CD4-positive, alpha-beta T cell (primary cell): ENCODE results near the gene PRMT2. TPM values are rescaled to one million over a fixed set of nuclear protein-coding genes. Genes with fewer than 3 reads are reported as not detected.

ENCODE experiments used
- ATAC-seq: fragments of 200-7000 bp; cut with Tn5 transposase; one replicate; pipeline ENCODE4 v1.10.0; 2022; ENCODE audit warnings: mild to moderate bottlenecking; ENCODE audit not compliant: poor library complexity
- CTCF ChIA-PET: fragments of 350-600 bp; sonication (Branson Sonifier 250); formaldehyde crosslinking; loops from one replicate; lab custom pipeline; 2021; ENCODE audit warnings: antibody characterized with exemption, inconsistent platforms; lab: Charles Lee
- POLR2A ChIA-PET: fragments of 350-600 bp; sonication (Branson Sonifier 250); formaldehyde crosslinking; loops from one replicate; lab custom pipeline; 2021; ENCODE audit warnings: antibody characterized with exemption, inconsistent platforms; lab: Charles Lee
- DNase-seq, 14 experiments: peaks; one replicate each; pipeline ENCODE4 v3.0.0-alpha.2; 2013 to 2020; ENCODE audit warnings: mixed read lengths in 2 of 14
- H3K27ac ChIP-seq, 2 donors: one replicate each; pipeline versions ENCODE4 v1.5.1 to v1.7.0; 2013; ENCODE audit warnings: low read length in 2 of 2, low read depth in 1 of 2, mild to moderate bottlenecking in 1 of 2
- H3K27me3 ChIP-seq, 2 experiments: 1 replicate in 1 of 2; 2 replicates in 1 of 2; pipeline versions ENCODE4 v1.6.1 to v1.7.0; 2013; ENCODE audit warnings: low read length in 2 of 2, control low read depth in 1 of 2, mild to moderate bottlenecking in 1 of 2, moderate library complexity in 1 of 2; ENCODE audit not compliant: insufficient read depth in 2 of 2, control insufficient read depth in 1 of 2
- H3K36me3 ChIP-seq: one replicate; pipeline ENCODE4 v1.6.1; 2013; ENCODE audit warnings: low read length, control low read depth; ENCODE audit not compliant: insufficient read depth
- H3K4me1 ChIP-seq: one replicate; pipeline ENCODE4 v1.6.1; 2013; ENCODE audit warnings: low read length, control low read depth; ENCODE audit not compliant: insufficient read depth
- H3K4me3 ChIP-seq: one replicate; pipeline ENCODE4 v1.5.1; 2013; ENCODE audit warnings: mild to moderate bottlenecking, low read length, moderate library complexity
- H3K9me3 ChIP-seq, 2 experiments: 1 replicate in 1 of 2; 2 replicates in 1 of 2; pipeline versions ENCODE4 v1.6.1 to v1.7.0; 2013; ENCODE audit warnings: low read length in 2 of 2, mild to moderate bottlenecking in 2 of 2, control low read depth in 1 of 2, moderate library complexity in 1 of 2; ENCODE audit not compliant: control insufficient read depth in 1 of 2, insufficient read depth in 1 of 2
- H3K27ac Mint-ChIP-seq: one replicate; pipeline ENCODE4 v1.8.0; 2020; ENCODE audit warnings: mixed read lengths
- H3K27me3 Mint-ChIP-seq: one replicate; pipeline ENCODE4 v1.8.0; 2021; ENCODE audit warnings: mixed read lengths
- H3K36me3 Mint-ChIP-seq: one replicate; pipeline ENCODE4 v1.8.0; 2021; ENCODE audit warnings: low read depth, mixed read lengths
- H3K4me1 Mint-ChIP-seq: one replicate; pipeline ENCODE4 v1.8.0; 2021; ENCODE audit warnings: low read depth, mixed read lengths
- H3K4me3 Mint-ChIP-seq: one replicate; pipeline ENCODE4 v1.8.0; 2020; ENCODE audit warnings: mild to moderate bottlenecking, mixed read lengths
- H3K9me3 Mint-ChIP-seq: one replicate; pipeline ENCODE4 v1.8.0; 2020; ENCODE audit warnings: mixed read lengths
- intact Hi-C, 2 experiments: fragments of 100-400 bp; cut with DNase I in 1 of 2; cut with micrococcal nuclease in 1 of 2; formaldehyde crosslinking; loops; one replicate each; pipeline versions ENCODE4 v1.15.1 to v1.9.0; 2023 to 2025; cut with DNase I, micrococcal nuclease
- total RNA-seq, 174 experiments: library from RNA in 2 of 174; stranded (reverse) in 2 of 174; gene quantifications; one replicate each; pipeline ENCODE4 v1.2.3 and lab custom pipeline; 2021 to 2026
- TF ChIP-seq, protein P1 (sequence below): fragments of 200-600 bp; IDR thresholded peaks from one replicate; pipeline ENCODE4 v1.8.0; 2022; ENCODE audit warnings: antibody characterized with exemption, mild to moderate bottlenecking

The PRMT2 gene
- total RNA-seq, 2 experiments from 2014 or later = 97.1 to 101 TPM

DNA sequence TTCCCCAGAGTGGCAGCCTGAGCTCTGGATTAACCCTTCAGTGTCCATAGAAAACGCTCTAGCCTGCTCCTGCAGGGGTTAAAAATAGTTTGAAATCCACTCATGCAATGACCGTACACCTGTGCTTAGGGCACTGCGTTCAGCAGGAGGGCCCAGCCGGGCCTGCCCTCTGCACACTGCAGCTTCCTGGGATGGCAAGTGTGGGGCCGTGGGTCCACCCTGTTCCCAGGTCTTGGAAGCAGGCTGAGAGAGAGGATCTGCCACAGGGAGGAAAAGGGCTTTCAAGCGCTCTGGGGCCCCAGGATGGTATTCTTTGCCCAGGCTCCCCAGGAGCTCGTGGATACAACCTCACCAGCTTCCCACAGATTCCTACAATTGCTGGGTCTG, 29.1 kb upstream of the PRMT2 start:
- DNase-seq (no peak), ATAC-seq (no peak)
- intact Hi-C loops = loop anchor here in 1 of 2 experiments (2.0 kb wide), 1 partner anchor 16 kb away; no protein-coding TSS in a partner anchor
- ChIA-PET CTCF (no interaction called here), POLR2A (interaction anchor here (0.9 to 2.9 kb wide), 4 partner anchors 9 to 54 kb away, joined by 3 to 18 read pairs (median 11); partner anchors contain the start of gene PRMT2)
- H3K4me3 Mint-ChIP-seq = peak overlapping the region; percentile 38
- TF ChIP-seq, protein P1, sequence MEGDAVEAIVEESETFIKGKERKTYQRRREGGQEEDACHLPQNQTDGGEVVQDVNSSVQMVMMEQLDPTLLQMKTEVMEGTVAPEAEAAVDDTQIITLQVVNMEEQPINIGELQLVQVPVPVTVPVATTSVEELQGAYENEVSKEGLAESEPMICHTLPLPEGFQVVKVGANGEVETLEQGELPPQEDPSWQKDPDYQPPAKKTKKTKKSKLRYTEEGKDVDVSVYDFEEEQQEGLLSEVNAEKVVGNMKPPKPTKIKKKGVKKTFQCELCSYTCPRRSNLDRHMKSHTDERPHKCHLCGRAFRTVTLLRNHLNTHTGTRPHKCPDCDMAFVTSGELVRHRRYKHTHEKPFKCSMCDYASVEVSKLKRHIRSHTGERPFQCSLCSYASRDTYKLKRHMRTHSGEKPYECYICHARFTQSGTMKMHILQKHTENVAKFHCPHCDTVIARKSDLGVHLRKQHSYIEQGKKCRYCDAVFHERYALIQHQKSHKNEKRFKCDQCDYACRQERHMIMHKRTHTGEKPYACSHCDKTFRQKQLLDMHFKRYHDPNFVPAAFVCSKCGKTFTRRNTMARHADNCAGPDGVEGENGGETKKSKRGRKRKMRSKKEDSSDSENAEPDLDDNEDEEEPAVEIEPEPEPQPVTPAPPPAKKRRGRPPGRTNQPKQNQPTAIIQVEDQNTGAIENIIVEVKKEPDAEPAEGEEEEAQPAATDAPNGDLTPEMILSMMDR = no peak
- Histone ChIP-seq H3K4me1 (peaks cover 30% of the 10 kb centered on the region), H3K9me3 (peaks cover 6 to 16% of the 10 kb centered on the region in 2 experiments), H3K36me3 (no peaks in the 10 kb centered on the region), H3K27ac (peak overlapping the region in 1 of 2 donors; percentile 11), H3K4me3 (no peak overlapping the region), H3K27me3 (no peaks in the 10 kb centered on the region)
- H3K4me1 Mint-ChIP-seq = peaks cover 57% of the 10 kb centered on the region
- H3K36me3 Mint-ChIP-seq = peaks cover 4% of the 10 kb centered on the region
- H3K9me3 Mint-ChIP-seq = peaks cover 2% of the 10 kb centered on the region
- H3K27ac Mint-ChIP-seq = peak overlapping the region; percentile 64
- H3K27me3 Mint-ChIP-seq = no peaks in the 10 kb centered on the region

DNA sequence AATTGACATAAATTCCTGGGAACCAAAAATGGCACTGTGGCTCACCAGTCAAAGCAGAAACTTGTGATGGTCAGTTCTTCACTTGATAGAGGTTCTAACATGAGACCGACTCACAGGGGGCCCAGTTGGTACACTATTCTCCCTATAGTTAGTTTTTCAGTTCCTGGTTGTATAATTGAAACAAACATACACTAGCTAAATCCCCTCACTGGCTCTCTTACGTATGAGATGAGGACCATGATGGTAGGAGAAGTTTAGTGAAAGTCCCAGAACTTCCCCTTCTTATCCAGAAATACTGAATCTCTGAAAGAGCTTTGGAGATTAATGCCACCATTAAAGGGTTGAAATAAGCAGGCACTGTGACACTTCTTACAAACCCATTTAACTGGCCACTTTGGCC, 27.8 kb upstream of the PRMT2 start:
- Mint-ChIP-seq H3K9me3 (peaks cover 2% of the 10 kb centered on the region), H3K36me3 (peaks cover 11% of the 10 kb centered on the region), H3K4me3 (no peak overlapping the region), H3K27ac (peak overlapping the region; percentile 64), H3K4me1 (peaks cover 54% of the 10 kb centered on the region), H3K27me3 (no peaks in the 10 kb centered on the region)
- TF ChIP-seq, protein P1 = no peak
- DNase-seq (no peak), ATAC-seq (no peak)
- Histone ChIP-seq H3K27me3 (no peaks in the 10 kb centered on the region), H3K27ac (no peak overlapping the region), H3K4me1 (peaks cover 30% of the 10 kb centered on the region), H3K9me3 (peaks cover 6 to 16% of the 10 kb centered on the region in 2 experiments), H3K4me3 (no peak overlapping the region), H3K36me3 (no peaks in the 10 kb centered on the region)
- POLR2A ChIA-PET = interaction anchor here (0.9 to 2.5 kb wide), 6 partner anchors 12 to 76 kb away, joined by 3 to 10 read pairs (median 4); partner anchors contain the start of gene PRMT2
- intact Hi-C loops = loop anchor here in 1 of 2 experiments (2.0 kb wide), 1 partner anchor 15 kb away; no protein-coding TSS in a partner anchor
- CTCF ChIA-PET = interaction anchor here (0.9 to 1.4 kb wide), 2 partner anchors 32 to 114 kb away, joined by 3 read pairs; no protein-coding TSS in a partner anchor

DNA sequence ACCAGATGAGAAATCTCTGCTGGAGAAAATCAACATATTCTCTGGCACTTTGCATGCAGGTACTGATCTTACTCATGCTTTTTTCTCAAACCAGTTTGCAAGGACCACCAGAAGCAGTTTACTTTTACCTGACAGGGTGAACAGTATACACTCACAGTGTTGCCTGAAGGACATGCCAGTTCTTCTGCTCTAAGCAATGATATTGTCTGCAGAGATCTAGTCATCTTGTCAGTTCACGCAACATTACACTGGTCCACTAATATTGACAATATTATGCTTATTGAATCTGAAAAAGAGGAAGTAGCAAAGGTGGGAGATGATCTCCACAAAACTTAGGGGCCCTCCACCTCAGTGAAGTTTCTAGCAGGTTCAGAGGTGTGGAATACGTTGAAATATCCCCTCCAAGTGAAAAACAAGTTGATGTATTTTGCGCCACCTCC, 26.8 kb upstream of the PRMT2 start:
- no peaks in the 10 kb centered on the region for H3K36me3 ChIP-seq
- peaks cover 52% of the 10 kb centered on the region for H3K4me1 Mint-ChIP-seq
- H3K27me3 Mint-ChIP-seq = no peaks in the 10 kb centered on the region
- DNase-seq (no peak), ATAC-seq (no peak)
- peaks cover 2% of the 10 kb centered on the region for H3K9me3 Mint-ChIP-seq
- H3K4me1 ChIP-seq = peaks cover 30% of the 10 kb centered on the region
- POLR2A ChIA-PET = interaction anchor here (0.9 to 2.5 kb wide), 6 partner anchors 13 to 77 kb away, joined by 3 to 10 read pairs (median 4); partner anchors contain the start of gene PRMT2
- H3K4me3 Mint-ChIP-seq = no peak overlapping the region
- H3K36me3 Mint-ChIP-seq = peaks cover 11% of the 10 kb centered on the region
- peaks cover 6 to 16% of the 10 kb centered on the region in 2 experiments for H3K9me3 ChIP-seq
- intact Hi-C loops = no loop called here
- H3K27ac ChIP-seq = no peak overlapping the region
- H3K4me3 ChIP-seq = no peak overlapping the region
- CTCF ChIA-PET = interaction anchor here (1.4 kb wide), 1 partner anchor 31 kb away, joined by 3 read pairs; no protein-coding TSS in a partner anchor
- no peak overlapping the region for H3K27ac Mint-ChIP-seq
- TF ChIP-seq, protein P1 = no peak
- no peaks in the 10 kb centered on the region for H3K27me3 ChIP-seq
